Smooth muscle cell (in vitro differentiated cells): Measurements from ENCODE around the gene NPSR1. TPM values are rescaled to one million over a fixed set of nuclear protein-coding genes. Genes with fewer than 3 reads are reported as not detected.
"Not testable (repeated sequence)": the region's sequence is repeated elsewhere in the genome, so short reads cannot be mapped to it uniquely, and the experiment has no call there.

Experiments
- DNase-seq: peaks from one replicate; lab custom pipeline; 2025; ENCODE audit not compliant: unreplicated experiment; lab: John Stamatoyannopoulos, UW
- H2AFZ ChIP-seq: fragments of 200-600 bp; sonication (generic); 2 replicates; pipeline ENCODE4 v1.6.0; 2016; ENCODE audit warnings: antibody characterized with exemption, low read depth, mild to moderate bottlenecking
- H3F3A ChIP-seq: fragments of 200-600 bp; sonication (generic); 2 replicates; pipeline ENCODE4 v1.6.0; 2017; ENCODE audit warnings: antibody characterized with exemption, low read depth
- H3K27ac ChIP-seq: fragments of 200-600 bp; sonication (generic); 2 replicates; pipeline ENCODE4 v1.5.1; 2016; ENCODE audit warnings: low read depth, mild to moderate bottlenecking
- H3K27me3 ChIP-seq: fragments of 200-600 bp; sonication (generic); 2 replicates; pipeline ENCODE4 v1.6.1; 2016; ENCODE audit warnings: low read depth, mild to moderate bottlenecking
- H3K36me3 ChIP-seq: fragments of 200-600 bp; sonication (generic); 2 replicates; pipeline ENCODE4 v1.5.1; 2016; ENCODE audit warnings: low read depth
- H3K4me1 ChIP-seq: fragments of 200-600 bp; sonication (generic); 2 replicates; pipeline ENCODE4 v1.5.1; 2016; ENCODE audit warnings: low read depth
- H3K4me2 ChIP-seq: fragments of 200-600 bp; sonication (generic); 2 replicates; pipeline ENCODE4 v1.6.0; 2016; ENCODE audit warnings: mild to moderate bottlenecking
- H3K4me3 ChIP-seq: fragments of 200-600 bp; sonication (generic); 2 replicates; pipeline ENCODE4 v1.5.1; 2016; ENCODE audit warnings: mild to moderate bottlenecking
- H3K79me2 ChIP-seq: fragments of 200-600 bp; sonication (generic); 2 replicates; pipeline ENCODE4 v1.6.0; 2016; ENCODE audit warnings: low read depth, mild to moderate bottlenecking
- H3K9ac ChIP-seq: fragments of 200-600 bp; sonication (generic); 2 replicates; pipeline ENCODE4 v1.6.0; 2016; ENCODE audit warnings: low read depth
- H3K9me3 ChIP-seq: fragments of 200-600 bp; sonication (generic); replicated peaks from 2 replicates; pipeline ENCODE4 v1.5.1; 2016; ENCODE audit warnings: low read depth
- H4K20me1 ChIP-seq: fragments of 200-600 bp; sonication (generic); 2 replicates; pipeline ENCODE4 v1.6.0; 2016; ENCODE audit warnings: low read depth
- WGBS: methylation state at CpG from one replicate; pipeline ENCODE4 v1.1.7; 2016; ENCODE audit warnings: low lambda C conversion rate; 5-methylcytosine and 5-hydroxymethylcytosine counted together
- polyA plus RNA-seq: library from polyadenylated mRNA; unstranded; fragments of >200 nt; fragmentation: Nextera tagmentation; extraction: Ambion mirVana; gene quantifications from 2 replicates; pipeline ENCODE4 v1.2.1, GENCODE V29; 2016
- total RNA-seq: library from RNA; depleted of rRNA; stranded (reverse); fragments of >200 nt; gene quantifications from 2 replicates; pipeline ENCODE4 v1.2.3, GENCODE V29; 2014
- TF ChIP-seq, protein P1 (sequence below): fragments of 200-600 bp; sonication (generic); IDR thresholded peaks from 2 replicates; pipeline ENCODE4 v1.5.1; 2017; ENCODE audit warnings: borderline replicate concordance, mild to moderate bottlenecking, antibody characterized with exemption; ENCODE audit not compliant: insufficient read depth, poor library complexity, severe bottlenecking

The NPSR1 gene
- total and polyA plus RNA-seq, 2 experiments from 2014 or later: not detected

DNA sequence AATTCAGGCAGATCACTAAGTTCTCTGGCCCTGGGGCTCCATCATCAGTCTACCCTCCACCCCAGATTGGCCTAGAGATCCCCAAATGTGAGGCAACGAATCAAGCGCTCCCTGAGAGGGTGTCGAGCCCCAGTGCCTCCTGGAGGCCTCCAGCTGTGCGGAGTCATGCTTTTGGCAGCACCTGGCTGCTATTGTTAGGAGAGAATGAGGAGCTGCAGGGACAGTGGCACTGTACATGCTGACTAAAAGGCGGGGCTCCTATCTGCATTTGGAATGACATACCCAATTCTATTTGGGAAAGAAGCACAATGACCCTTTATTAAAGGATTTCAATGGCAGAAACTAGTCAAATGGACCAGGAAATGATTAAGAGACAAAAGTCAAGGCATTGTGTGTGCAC is 217.5 kb downstream of the NPSR1 start:
- Histone ChIP-seq H3K4me2 (no peak overlapping the region), H3K36me3 (no peaks in the 10 kb centered on the region), H3F3A (no peaks in the 10 kb centered on the region), H3K9me3 (no peaks in the 10 kb centered on the region), H3K4me3 (no peak overlapping the region), H3K79me2 (no peaks in the 10 kb centered on the region), H3K4me1 (no peaks in the 10 kb centered on the region), H3K27me3 (no peaks in the 10 kb centered on the region), H4K20me1 (no peaks in the 10 kb centered on the region), H3K9ac (no peak overlapping the region), H3K27ac (no peak overlapping the region), H2AFZ (no peak overlapping the region)
- WGBS: 93% methylated on average over 5 of the region's 5 CpGs
- TF ChIP-seq, protein P1, sequence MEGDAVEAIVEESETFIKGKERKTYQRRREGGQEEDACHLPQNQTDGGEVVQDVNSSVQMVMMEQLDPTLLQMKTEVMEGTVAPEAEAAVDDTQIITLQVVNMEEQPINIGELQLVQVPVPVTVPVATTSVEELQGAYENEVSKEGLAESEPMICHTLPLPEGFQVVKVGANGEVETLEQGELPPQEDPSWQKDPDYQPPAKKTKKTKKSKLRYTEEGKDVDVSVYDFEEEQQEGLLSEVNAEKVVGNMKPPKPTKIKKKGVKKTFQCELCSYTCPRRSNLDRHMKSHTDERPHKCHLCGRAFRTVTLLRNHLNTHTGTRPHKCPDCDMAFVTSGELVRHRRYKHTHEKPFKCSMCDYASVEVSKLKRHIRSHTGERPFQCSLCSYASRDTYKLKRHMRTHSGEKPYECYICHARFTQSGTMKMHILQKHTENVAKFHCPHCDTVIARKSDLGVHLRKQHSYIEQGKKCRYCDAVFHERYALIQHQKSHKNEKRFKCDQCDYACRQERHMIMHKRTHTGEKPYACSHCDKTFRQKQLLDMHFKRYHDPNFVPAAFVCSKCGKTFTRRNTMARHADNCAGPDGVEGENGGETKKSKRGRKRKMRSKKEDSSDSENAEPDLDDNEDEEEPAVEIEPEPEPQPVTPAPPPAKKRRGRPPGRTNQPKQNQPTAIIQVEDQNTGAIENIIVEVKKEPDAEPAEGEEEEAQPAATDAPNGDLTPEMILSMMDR: no peak
- no peak for DNase-seq

DNA sequence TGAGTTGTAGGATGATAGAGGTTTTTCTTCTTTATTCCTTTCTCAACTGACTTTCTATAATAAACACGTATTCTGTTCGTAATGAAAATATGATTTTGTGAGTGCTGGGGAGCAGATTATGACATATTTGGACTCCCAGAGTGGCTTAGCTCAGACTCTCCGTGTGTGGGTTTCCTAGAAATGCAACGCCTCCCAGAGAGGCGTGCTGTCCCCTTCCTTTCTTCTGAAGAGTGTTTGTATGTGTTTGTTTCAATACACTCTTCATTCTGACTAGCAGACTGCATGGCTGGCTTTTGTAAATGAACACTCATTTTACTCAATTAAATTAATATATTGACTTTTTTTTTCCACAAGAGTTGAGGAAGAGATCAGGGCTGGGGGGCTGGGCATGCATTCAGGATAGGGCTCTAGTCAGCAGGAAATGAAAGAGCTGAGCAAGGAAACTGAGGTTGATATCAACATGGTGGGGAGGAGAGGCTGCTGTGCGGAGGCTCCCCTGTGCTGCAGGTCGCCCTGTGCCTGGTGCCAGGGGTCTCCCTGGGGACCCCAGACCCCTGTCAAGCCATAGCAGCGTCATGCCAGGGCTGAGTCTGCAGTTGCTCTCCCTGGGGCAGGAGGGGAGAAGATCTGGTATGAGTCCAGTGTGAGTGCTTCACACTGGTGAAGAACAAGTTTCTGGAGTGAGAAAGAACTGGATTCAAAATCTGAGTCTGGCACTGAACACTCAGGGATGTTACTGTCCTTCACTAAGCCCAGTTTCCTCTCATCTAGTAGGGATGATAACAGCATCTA is 221.1 kb downstream of the NPSR1 start:
- H3K27me3 ChIP-seq, H3K9me3 ChIP-seq, H4K20me1 ChIP-seq, H3K9ac ChIP-seq, H3K4me2 ChIP-seq, H3K36me3 ChIP-seq, DNase-seq, H3K79me2 ChIP-seq, H3K4me3 ChIP-seq, H3K27ac ChIP-seq, H2AFZ ChIP-seq, H3K4me1 ChIP-seq, H3F3A ChIP-seq: not testable (repeated sequence)
- 84% methylated on average over 8 of the region's 8 CpGs for WGBS

DNA sequence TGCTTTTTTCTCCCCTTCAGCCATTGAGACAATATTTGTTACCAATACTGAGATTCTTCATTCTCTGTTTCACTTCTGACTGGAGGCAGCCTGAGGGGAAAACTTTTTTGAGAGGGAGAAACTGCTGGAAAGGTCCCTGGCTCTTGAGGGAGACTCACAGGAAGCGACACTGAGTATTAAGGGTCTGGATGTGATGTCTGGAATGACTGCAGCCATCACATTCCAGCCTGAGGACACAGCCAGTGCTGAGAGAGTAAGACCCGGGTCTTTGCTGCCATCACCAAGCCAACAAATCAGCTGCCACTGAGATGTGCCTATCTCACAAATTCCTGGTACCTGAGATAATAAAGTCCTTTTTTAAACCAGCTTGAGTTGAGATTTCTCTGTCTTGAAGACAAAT is 221.9 kb downstream of the NPSR1 start:
- no peak overlapping the region for H3K4me2 ChIP-seq
- H2AFZ ChIP-seq: no peak overlapping the region
- H3K9ac ChIP-seq: no peak overlapping the region
- 76% methylated on average over 2 of the region's 2 CpGs for WGBS
- H4K20me1 ChIP-seq: no peaks in the 10 kb centered on the region
- H3K4me1 ChIP-seq: no peaks in the 10 kb centered on the region
- TF ChIP-seq, protein P1: no peak
- H3K27me3 ChIP-seq: no peaks in the 10 kb centered on the region
- H3K4me3 ChIP-seq: no peak overlapping the region
- H3K27ac ChIP-seq: no peak overlapping the region
- H3K9me3 ChIP-seq: no peaks in the 10 kb centered on the region
- DNase-seq: no peak
- H3F3A ChIP-seq: no peaks in the 10 kb centered on the region
- H3K79me2 ChIP-seq: no peaks in the 10 kb centered on the region
- H3K36me3 ChIP-seq: no peaks in the 10 kb centered on the region

DNA sequence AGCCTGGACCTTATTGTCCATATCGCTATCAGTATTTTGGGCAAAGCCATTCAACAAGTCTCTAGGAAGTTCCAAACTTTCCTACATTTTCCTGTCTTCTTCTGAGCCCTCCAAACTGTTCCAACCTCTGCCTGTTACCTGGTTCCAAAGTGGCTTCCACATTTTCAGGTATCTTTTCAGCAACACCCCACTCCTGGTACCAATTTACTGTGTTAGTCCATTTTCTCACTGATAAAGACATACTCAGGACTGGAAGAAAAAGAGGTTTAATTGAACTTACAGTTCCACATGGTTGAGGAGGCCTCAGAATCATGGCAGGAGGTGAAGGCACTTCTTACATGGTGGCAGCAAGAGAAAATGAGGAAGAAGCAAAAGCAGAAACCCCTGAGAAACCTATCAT is 225.8 kb downstream of the NPSR1 start:
- WGBS: 96% methylated on average over 1 of the region's 1 CpG
- H3K9ac ChIP-seq, DNase-seq: not testable (repeated sequence)

DNA sequence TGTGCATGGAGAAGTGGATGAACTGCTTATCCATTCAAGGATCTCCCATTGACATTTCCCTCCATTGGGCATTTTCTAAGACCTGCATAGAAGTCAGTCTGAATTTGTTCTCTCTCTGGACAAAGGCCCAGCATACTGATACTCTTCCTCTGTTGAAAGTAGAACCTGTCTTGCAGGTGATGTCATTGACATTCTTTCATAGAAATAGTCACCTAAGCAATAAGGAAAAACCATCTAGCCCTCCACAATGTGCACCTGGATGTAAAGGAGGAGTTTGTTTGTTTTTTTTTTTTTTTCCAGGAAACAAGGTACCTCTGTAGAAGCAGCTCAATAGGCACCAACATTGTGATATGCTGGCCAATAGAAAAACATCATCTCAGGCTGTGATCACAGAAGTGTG is 228.8 kb downstream of the NPSR1 start:
- no peak for DNase-seq
- H3K4me3 ChIP-seq: no peak overlapping the region
- H3K36me3 ChIP-seq: no peaks in the 10 kb centered on the region
- no peaks in the 10 kb centered on the region for H3K4me1 ChIP-seq
- TF ChIP-seq, protein P1: no peak
- H3K9ac ChIP-seq: no peak overlapping the region
- no peak overlapping the region for H3K4me2 ChIP-seq
- H3K79me2 ChIP-seq: no peaks in the 10 kb centered on the region
- no peaks in the 10 kb centered on the region for H3F3A ChIP-seq
- H2AFZ ChIP-seq: no peak overlapping the region
- no peaks in the 10 kb centered on the region for H3K9me3 ChIP-seq
- no peaks in the 10 kb centered on the region for H4K20me1 ChIP-seq
- no peak overlapping the region for H3K27ac ChIP-seq
- no peaks in the 10 kb centered on the region for H3K27me3 ChIP-seq

More for the DNA sequence above, 225.8 kb downstream of the NPSR1 start:
- H3K27me3 ChIP-seq, H3K79me2 ChIP-seq, H3K36me3 ChIP-seq, H4K20me1 ChIP-seq, H3K4me1 ChIP-seq, H3K4me3 ChIP-seq, H3K9me3 ChIP-seq, H3K4me2 ChIP-seq, H3F3A ChIP-seq, H3K27ac ChIP-seq, H2AFZ ChIP-seq: not testable (repeated sequence)
